ENCODE measurements around the gene ICAM1. TPM values are rescaled to one million over a fixed set of nuclear protein-coding genes. Genes with fewer than 3 reads are reported as not detected.

ICAM1 gene
- total RNA-seq, 3 donors from 2014 or later (not counting 1 experiment from before 2014, with no cell fraction given) = 33.1 to 73.7 (median 56.5) TPM

GRCh38 chr19:10224337-10224736 is 46.6 kb upstream of the ICAM1 start:
- Mint-ChIP-seq H3K4me1 (peaks cover 0 to 18% of the 10 kb centered on the region in 2 donors), H3K27ac (peak overlapping the region in 1 of 2 donors; percentile 14), H3K36me3 (no peaks in the 10 kb centered on the region), H3K27me3 (ENCODE audit: low read depth in 2 of 2) (no peaks in the 10 kb centered on the region), H3K9me3 (no peaks in the 10 kb centered on the region), H3K4me3 (no peak overlapping the region)
- ATAC-seq = no peak
- Histone ChIP-seq H3K9me3 (ENCODE audit: control insufficient read depth, insufficient read depth, low read length) (no peaks in the 10 kb centered on the region), H3K36me3 (ENCODE audit: control insufficient read depth, insufficient read depth, low read length) (no peaks in the 10 kb centered on the region), H3K27ac (ENCODE audit: low read length) (no peak overlapping the region), H3K4me3 (ENCODE audit: low read length) (no peak overlapping the region), H3K27me3 (ENCODE audit: control insufficient read depth, insufficient read depth, low read length) (no peaks in the 10 kb centered on the region), H3K4me1 (ENCODE audit: control insufficient read depth, insufficient read depth, low read length) (peaks cover 15% of the 10 kb centered on the region)
- DNase-seq = no peak
- 95% methylated on average over 23 of the region's 23 CpGs for WGBS (ENCODE audit: insufficient coverage)
- intact Hi-C loops (cut with micrococcal nuclease) = no loop called here
- no peak for TF ChIP-seq CTCF (IDR thresholded peaks at IDR 0.05)

GRCh38 chr19:10226021-10226375 is 44.9 kb upstream of the ICAM1 start:
- WGBS (ENCODE audit: insufficient coverage) = 96% methylated on average over 6 of the region's 6 CpGs
- intact Hi-C loops (cut with micrococcal nuclease) = no loop called here
- Histone ChIP-seq H3K9me3 (ENCODE audit: control insufficient read depth, insufficient read depth, low read length) (no peaks in the 10 kb centered on the region), H3K4me3 (ENCODE audit: low read length) (no peak overlapping the region), H3K36me3 (ENCODE audit: control insufficient read depth, insufficient read depth, low read length) (no peaks in the 10 kb centered on the region), H3K27me3 (ENCODE audit: control insufficient read depth, insufficient read depth, low read length) (no peaks in the 10 kb centered on the region), H3K27ac (ENCODE audit: low read length) (no peak overlapping the region), H3K4me1 (ENCODE audit: control insufficient read depth, insufficient read depth, low read length) (peaks cover 23% of the 10 kb centered on the region)
- peaks cover 6 to 23% of the 10 kb centered on the region in 2 donors for H3K4me1 Mint-ChIP-seq
- H3K27ac Mint-ChIP-seq = peak overlapping the region in 1 of 2 donors; percentile 47
- H3K9me3 Mint-ChIP-seq = no peaks in the 10 kb centered on the region
- ATAC-seq (no peak), DNase-seq (no peak)
- no peaks in the 10 kb centered on the region for H3K36me3 Mint-ChIP-seq
- no peak overlapping the region for H3K4me3 Mint-ChIP-seq
- no peak for TF ChIP-seq CTCF (IDR thresholded peaks at IDR 0.05)
- H3K27me3 Mint-ChIP-seq (ENCODE audit: low read depth in 2 of 2) = no peaks in the 10 kb centered on the region

DNA sequence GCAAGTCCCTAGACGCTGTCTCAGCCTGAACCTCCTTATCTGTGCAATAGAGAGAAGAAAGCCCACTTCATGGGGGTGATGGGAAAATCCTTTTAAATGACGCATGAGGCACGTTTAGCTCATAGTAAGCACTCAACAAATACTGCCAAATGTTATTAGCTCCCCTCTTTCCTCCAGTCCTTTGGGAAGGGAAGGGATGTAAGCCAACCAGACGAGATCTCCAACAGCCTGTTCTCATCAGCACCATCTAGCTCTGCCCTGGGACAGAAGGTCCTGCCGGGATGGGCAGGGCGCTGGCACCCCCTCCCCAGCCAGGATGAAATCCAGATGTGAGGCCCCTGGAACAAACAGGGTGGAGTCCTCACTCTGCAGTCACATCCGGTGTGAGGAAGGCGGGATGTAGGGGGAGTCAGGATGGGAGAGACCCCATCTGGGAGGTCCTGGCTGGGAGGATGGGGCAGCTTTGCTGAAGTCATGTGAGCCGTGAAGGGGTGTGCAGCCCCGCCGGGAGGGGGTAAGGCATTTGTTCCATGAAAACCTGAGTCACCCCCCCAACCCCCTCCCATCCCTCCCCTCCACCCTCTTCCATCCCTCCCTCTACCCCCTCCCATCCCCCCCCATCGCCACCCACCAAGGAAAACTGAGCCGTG is 44.4 kb upstream of the ICAM1 start:
- H3K27ac ChIP-seq (ENCODE audit: low read length) = no peak overlapping the region
- WGBS (ENCODE audit: insufficient coverage) = 90% methylated on average over 6 of the region's 13 CpGs
- no peaks in the 10 kb centered on the region for H3K36me3 ChIP-seq (ENCODE audit: control insufficient read depth, insufficient read depth, low read length)
- Mint-ChIP-seq H3K27ac (peak overlapping the region in 1 of 2 donors; percentile 47), H3K36me3 (no peaks in the 10 kb centered on the region), H3K9me3 (no peaks in the 10 kb centered on the region), H3K27me3 (ENCODE audit: low read depth in 2 of 2) (no peaks in the 10 kb centered on the region), H3K4me1 (peaks cover 6 to 23% of the 10 kb centered on the region in 2 donors), H3K4me3 (peak overlapping the region; percentile 35)
- H3K4me3 ChIP-seq (ENCODE audit: low read length) = no peak overlapping the region
- ATAC-seq = no peak
- intact Hi-C loops (cut with micrococcal nuclease) = no loop called here
- H3K27me3 ChIP-seq (ENCODE audit: control insufficient read depth, insufficient read depth, low read length) = no peaks in the 10 kb centered on the region
- H3K4me1 ChIP-seq (ENCODE audit: control insufficient read depth, insufficient read depth, low read length) = peaks cover 25% of the 10 kb centered on the region
- TF ChIP-seq CTCF (IDR thresholded peaks at IDR 0.05) = no peak
- DNase-seq = no peak
- H3K9me3 ChIP-seq (ENCODE audit: control insufficient read depth, insufficient read depth, low read length) = no peaks in the 10 kb centered on the region

All from natural killer cell (primary cell).